GM21390 (cell line): Measurements from ENCODE around the gene GAREM1.
A peak's percentile ranks its signal among the peaks of the same experiment; 100 is the strongest.
"Not testable (repeated sequence)": the region's sequence is repeated elsewhere in the genome, so short reads cannot be mapped to it uniquely, and the experiment has no call there.

Experiments
- ATAC-seq: cut with Tn5 transposase; IDR thresholded peaks from one replicate; pipeline ENCODE4 v1.9.1; 2021; ENCODE audit not compliant: unreplicated experiment

Gene GAREM1

GRCh38 chr18:32296851-32297250 lies 173.8 kb downstream of the GAREM1 start:
- no peak for ATAC-seq

GRCh38 chr18:32295604-32296003 lies 175.1 kb downstream of the GAREM1 start:
- ATAC-seq: no peak

GRCh38 chr18:32293107-32293506 lies 177.6 kb downstream of the GAREM1 start:
- ATAC-seq: no peak

GRCh38 chr18:32291623-32292022 lies 179.1 kb downstream of the GAREM1 start:
- ATAC-seq: not testable (repeated sequence)

- no peak for ATAC-seq
These were observed 179.9 kb downstream of the GAREM1 start for GRCh38 chr18:32290810-32291209.

- ATAC-seq: peak; percentile 89
These were observed 181.1 kb downstream of the GAREM1 start for GRCh38 chr18:32289483-32290075.

GRCh38 chr18:32287873-32288272 lies 182.8 kb downstream of the GAREM1 start:
- no peak for ATAC-seq

GRCh38 chr18:32287249-32287648 lies 183.4 kb downstream of the GAREM1 start:
- no peak for ATAC-seq

- ATAC-seq: no peak
These were observed 183.9 kb downstream of the GAREM1 start for GRCh38 chr18:32286749-32287148.

- no peak for ATAC-seq
These were observed 186.4 kb downstream of the GAREM1 start for GRCh38 chr18:32284284-32284683.

- ATAC-seq: no peak
These were observed 189.8 kb downstream of the GAREM1 start for GRCh38 chr18:32280911-32281310.

- no peak for ATAC-seq
These were observed 190.4 kb downstream of the GAREM1 start for GRCh38 chr18:32280188-32280783.

GRCh38 chr18:32278177-32278799 lies 192.4 kb downstream of the GAREM1 start:
- no peak for ATAC-seq

GRCh38 chr18:32277549-32277948 lies 193.1 kb downstream of the GAREM1 start:
- ATAC-seq: no peak

- ATAC-seq: no peak
These were observed 193.8 kb downstream of the GAREM1 start for GRCh38 chr18:32276906-32277305.

- no peak for ATAC-seq
These were observed 194.4 kb downstream of the GAREM1 start for GRCh38 chr18:32276256-32276655.

- no peak for ATAC-seq
These were observed 195.5 kb downstream of the GAREM1 start for GRCh38 chr18:32275221-32275620.

- ATAC-seq: no peak
These were observed 196.4 kb downstream of the GAREM1 start for GRCh38 chr18:32274307-32274706.

- ATAC-seq: peak; percentile 90
These were observed 198.9 kb downstream of the GAREM1 start for GRCh38 chr18:32271672-32272208.

- no peak for ATAC-seq
These were observed 200.3 kb downstream of the GAREM1 start for GRCh38 chr18:32270341-32270740.

- ATAC-seq: no peak
These were observed 203.2 kb downstream of the GAREM1 start for GRCh38 chr18:32267463-32267862.

- no peak for ATAC-seq
These were observed 206.3 kb downstream of the GAREM1 start for GRCh38 chr18:32264401-32264800.
